HG03095 (cell line): ENCODE data around the gene ABL2.

Experiments used
- ATAC-seq: cut with Tn5 transposase; IDR thresholded peaks from one replicate; pipeline ENCODE4 v1.9.1; 2021; ENCODE audit warnings: moderate library complexity; ENCODE audit not compliant: unreplicated experiment

The ABL2 gene

GRCh38 chr1:179058487-179059483 is 170.7 kb downstream of the ABL2 start:
- no peak for ATAC-seq

- ATAC-seq: no peak
Measured at GRCh38 chr1:179055937-179056336, 173.5 kb downstream of the ABL2 start.

GRCh38 chr1:179053486-179053885 is 176.0 kb downstream of the ABL2 start:
- no peak for ATAC-seq

GRCh38 chr1:179052776-179053175 is 176.7 kb downstream of the ABL2 start:
- ATAC-seq: no peak
